Memory B cell (primary cell): ENCODE data around the gene KPNB1.

ENCODE experiments used
- ATAC-seq: fragments of 150-1000 bp; cut with Tn5 transposase; 2 replicates; pipeline ENCODE4 v1.10.0; 2021; ENCODE audit warnings: low read depth, mild to moderate bottlenecking, moderate library complexity
- DNase-seq, 2 donors: peaks; one replicate each; pipeline ENCODE4 v3.0.0; 2022; ENCODE audit warnings: low spot score in 2 of 2
- H3K27ac Mint-ChIP-seq: one replicate; pipeline ENCODE4 v1.8.0; 2022; ENCODE audit warnings: mild to moderate bottlenecking, moderate library complexity, mixed read lengths
- H3K27me3 Mint-ChIP-seq: one replicate; pipeline ENCODE4 v1.8.0; 2022; ENCODE audit warnings: mixed read lengths
- H3K36me3 Mint-ChIP-seq: one replicate; pipeline ENCODE4 v1.8.0; 2022; ENCODE audit warnings: mild to moderate bottlenecking, mixed read lengths
- H3K4me1 Mint-ChIP-seq: one replicate; pipeline ENCODE4 v1.8.0; 2022; ENCODE audit warnings: mixed read lengths
- H3K4me3 Mint-ChIP-seq: one replicate; pipeline ENCODE4 v1.8.0; 2022; ENCODE audit warnings: mild to moderate bottlenecking, moderate library complexity, mixed read lengths
- H3K9me3 Mint-ChIP-seq: one replicate; pipeline ENCODE4 v1.8.0; 2022; ENCODE audit warnings: mixed read lengths

The KPNB1 gene

GRCh38 chr17:47712330-47713023, 62.8 kb downstream of the KPNB1 start:
- peaks cover 6% of the 10 kb centered on the region for H3K36me3 Mint-ChIP-seq
- H3K9me3 Mint-ChIP-seq = no peaks in the 10 kb centered on the region
- no peak overlapping the region for H3K27ac Mint-ChIP-seq
- H3K27me3 Mint-ChIP-seq = peaks cover 2% of the 10 kb centered on the region
- no peak overlapping the region for H3K4me3 Mint-ChIP-seq
- peaks cover 45% of the 10 kb centered on the region for H3K4me1 Mint-ChIP-seq
- no peak for DNase-seq
- no peak for ATAC-seq

GRCh38 chr17:47713980-47714700, 64.4 kb downstream of the KPNB1 start:
- Mint-ChIP-seq H3K4me1 (peaks cover 60% of the 10 kb centered on the region), H3K4me3 (peak overlapping the region; percentile 66), H3K9me3 (no peaks in the 10 kb centered on the region), H3K36me3 (peaks cover 6% of the 10 kb centered on the region), H3K27ac (peak overlapping the region; percentile 16), H3K27me3 (peaks cover 2% of the 10 kb centered on the region)
- no peak for DNase-seq
- ATAC-seq = peak; percentile 78

GRCh38 chr17:47714773-47715396, 65.2 kb downstream of the KPNB1 start:
- Mint-ChIP-seq H3K4me3 (peak overlapping the region; percentile 66), H3K9me3 (no peaks in the 10 kb centered on the region), H3K4me1 (peaks cover 64% of the 10 kb centered on the region), H3K27me3 (peaks cover 2% of the 10 kb centered on the region), H3K36me3 (peaks cover 4% of the 10 kb centered on the region), H3K27ac (peak overlapping the region; percentile 40)
- peak; percentile 62 for ATAC-seq
- DNase-seq = no peak

- H3K9me3 Mint-ChIP-seq = no peaks in the 10 kb centered on the region
- no peaks in the 10 kb centered on the region for H3K27me3 Mint-ChIP-seq
- peak overlapping the region; percentile 40 for H3K27ac Mint-ChIP-seq
- ATAC-seq = no peak
- no peak for DNase-seq
- H3K4me1 Mint-ChIP-seq = peaks cover 68% of the 10 kb centered on the region
- H3K36me3 Mint-ChIP-seq = no peaks in the 10 kb centered on the region
- H3K4me3 Mint-ChIP-seq = no peak overlapping the region
These were observed 66.1 kb downstream of the KPNB1 start for GRCh38 chr17:47715669-47716325.

GRCh38 chr17:47716375-47716774, 66.7 kb downstream of the KPNB1 start:
- H3K27me3 Mint-ChIP-seq = no peaks in the 10 kb centered on the region
- no peak for DNase-seq
- H3K27ac Mint-ChIP-seq = no peak overlapping the region
- no peak overlapping the region for H3K4me3 Mint-ChIP-seq
- peaks cover 68% of the 10 kb centered on the region for H3K4me1 Mint-ChIP-seq
- H3K36me3 Mint-ChIP-seq = no peaks in the 10 kb centered on the region
- no peak for ATAC-seq
- H3K9me3 Mint-ChIP-seq = no peaks in the 10 kb centered on the region

GRCh38 chr17:47717261-47717697, 67.6 kb downstream of the KPNB1 start:
- no peak overlapping the region for H3K27ac Mint-ChIP-seq
- no peaks in the 10 kb centered on the region for H3K36me3 Mint-ChIP-seq
- peaks cover 2% of the 10 kb centered on the region for H3K27me3 Mint-ChIP-seq
- peak; percentile 16 for ATAC-seq
- H3K4me3 Mint-ChIP-seq = no peak overlapping the region
- DNase-seq = no peak
- H3K9me3 Mint-ChIP-seq = no peaks in the 10 kb centered on the region
- peaks cover 71% of the 10 kb centered on the region for H3K4me1 Mint-ChIP-seq

GRCh38 chr17:47717979-47718621, 68.4 kb downstream of the KPNB1 start:
- H3K27ac Mint-ChIP-seq = no peak overlapping the region
- H3K36me3 Mint-ChIP-seq = no peaks in the 10 kb centered on the region
- ATAC-seq (no peak), DNase-seq (no peak)
- H3K27me3 Mint-ChIP-seq = peaks cover 2% of the 10 kb centered on the region
- peaks cover 68% of the 10 kb centered on the region for H3K4me1 Mint-ChIP-seq
- no peaks in the 10 kb centered on the region for H3K9me3 Mint-ChIP-seq
- H3K4me3 Mint-ChIP-seq = no peak overlapping the region

- ATAC-seq = no peak
- Mint-ChIP-seq H3K27me3 (peaks cover 2% of the 10 kb centered on the region), H3K9me3 (no peaks in the 10 kb centered on the region), H3K27ac (no peak overlapping the region), H3K4me3 (no peak overlapping the region), H3K4me1 (peaks cover 61% of the 10 kb centered on the region), H3K36me3 (no peaks in the 10 kb centered on the region)
- no peak for DNase-seq
These were observed 69.1 kb downstream of the KPNB1 start for GRCh38 chr17:47718634-47719405.

GRCh38 chr17:47719411-47720152, 69.9 kb downstream of the KPNB1 start:
- no peak overlapping the region for H3K4me3 Mint-ChIP-seq
- H3K4me1 Mint-ChIP-seq = peaks cover 53% of the 10 kb centered on the region
- no peak for ATAC-seq
- DNase-seq = no peak
- H3K36me3 Mint-ChIP-seq = no peaks in the 10 kb centered on the region
- no peak overlapping the region for H3K27ac Mint-ChIP-seq
- no peaks in the 10 kb centered on the region for H3K9me3 Mint-ChIP-seq
- peaks cover 2% of the 10 kb centered on the region for H3K27me3 Mint-ChIP-seq

GRCh38 chr17:47720196-47720595, 70.5 kb downstream of the KPNB1 start:
- Mint-ChIP-seq H3K36me3 (no peaks in the 10 kb centered on the region), H3K4me3 (no peak overlapping the region), H3K4me1 (peaks cover 47% of the 10 kb centered on the region), H3K27me3 (peaks cover 6% of the 10 kb centered on the region), H3K27ac (no peak overlapping the region), H3K9me3 (no peaks in the 10 kb centered on the region)
- no peak for ATAC-seq
- no peak for DNase-seq

GRCh38 chr17:47720754-47721533, 71.2 kb downstream of the KPNB1 start:
- Mint-ChIP-seq H3K4me3 (peak overlapping the region; percentile 22), H3K36me3 (no peaks in the 10 kb centered on the region), H3K4me1 (peaks cover 40% of the 10 kb centered on the region), H3K27me3 (peaks cover 6% of the 10 kb centered on the region), H3K9me3 (no peaks in the 10 kb centered on the region), H3K27ac (no peak overlapping the region)
- DNase-seq = no peak
- peak; percentile 63 for ATAC-seq

- H3K4me1 Mint-ChIP-seq = peaks cover 36% of the 10 kb centered on the region
- no peaks in the 10 kb centered on the region for H3K36me3 Mint-ChIP-seq
- ATAC-seq = no peak
- no peak overlapping the region for H3K27ac Mint-ChIP-seq
- H3K9me3 Mint-ChIP-seq = no peaks in the 10 kb centered on the region
- peaks cover 12% of the 10 kb centered on the region for H3K27me3 Mint-ChIP-seq
- no peak for DNase-seq
- H3K4me3 Mint-ChIP-seq = no peak overlapping the region
These were observed 72.0 kb downstream of the KPNB1 start for GRCh38 chr17:47721725-47722124.
